Measurements from ENCODE around the gene SNPH.

GRCh38 chr20:1255675-1256074 lies 10.4 kb upstream of the SNPH start:
- TF ChIP-seq CTCF (IDR thresholded peaks at IDR 0.05; ENCODE audit: low read depth, low read length) (no peak), MAX (IDR thresholded peaks at IDR 0.05; ENCODE audit: low read depth, low read length) (no peak), POLR2A (IDR thresholded peaks at IDR 0.05; ENCODE audit: extremely low read depth, insufficient read length) (no peak)

All from NB4 (cell line).